ENCODE data around the gene SUMO3.

DNA sequence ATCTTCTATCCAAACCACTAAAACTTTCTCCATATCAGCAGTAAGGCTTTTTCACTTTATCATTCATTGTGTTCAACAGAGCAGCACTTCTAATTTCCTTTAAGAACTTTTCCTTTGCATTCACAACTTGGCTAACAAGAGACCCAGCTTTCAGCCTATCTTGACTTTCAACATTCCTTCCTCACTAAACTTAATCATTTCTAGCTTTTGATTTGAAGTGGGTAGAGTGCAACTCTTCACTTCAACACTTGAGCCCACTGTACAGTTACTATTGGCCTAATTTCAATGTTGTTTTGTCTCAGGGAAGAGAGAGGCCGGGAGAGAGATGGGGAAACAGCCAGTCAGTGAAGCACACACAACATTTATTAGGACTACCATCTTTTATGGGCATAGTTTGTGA, 18.2 kb downstream of the SUMO3 start:
- TF ChIP-seq, protein P1, sequence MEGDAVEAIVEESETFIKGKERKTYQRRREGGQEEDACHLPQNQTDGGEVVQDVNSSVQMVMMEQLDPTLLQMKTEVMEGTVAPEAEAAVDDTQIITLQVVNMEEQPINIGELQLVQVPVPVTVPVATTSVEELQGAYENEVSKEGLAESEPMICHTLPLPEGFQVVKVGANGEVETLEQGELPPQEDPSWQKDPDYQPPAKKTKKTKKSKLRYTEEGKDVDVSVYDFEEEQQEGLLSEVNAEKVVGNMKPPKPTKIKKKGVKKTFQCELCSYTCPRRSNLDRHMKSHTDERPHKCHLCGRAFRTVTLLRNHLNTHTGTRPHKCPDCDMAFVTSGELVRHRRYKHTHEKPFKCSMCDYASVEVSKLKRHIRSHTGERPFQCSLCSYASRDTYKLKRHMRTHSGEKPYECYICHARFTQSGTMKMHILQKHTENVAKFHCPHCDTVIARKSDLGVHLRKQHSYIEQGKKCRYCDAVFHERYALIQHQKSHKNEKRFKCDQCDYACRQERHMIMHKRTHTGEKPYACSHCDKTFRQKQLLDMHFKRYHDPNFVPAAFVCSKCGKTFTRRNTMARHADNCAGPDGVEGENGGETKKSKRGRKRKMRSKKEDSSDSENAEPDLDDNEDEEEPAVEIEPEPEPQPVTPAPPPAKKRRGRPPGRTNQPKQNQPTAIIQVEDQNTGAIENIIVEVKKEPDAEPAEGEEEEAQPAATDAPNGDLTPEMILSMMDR (IDR thresholded peaks at IDR 0.05), result no peak
- TF ChIP-seq EP300 (IDR thresholded peaks at IDR 0.05; ENCODE audit: low read depth), result no peak
